AG09319 (cell line): Measurements from ENCODE around the gene IP6K1.
"Not testable (repeated sequence)": the region's sequence is repeated elsewhere in the genome, so short reads cannot be mapped to it uniquely, and the experiment has no call there.

Source experiments
- DNase-seq: peaks from one replicate; pipeline ENCODE4 v3.0.0-alpha.2; 2010; ENCODE audit warnings: low read depth; ENCODE audit errors: extremely low read depth
- CTCF ChIP-seq: IDR thresholded peaks from 2 replicates; pipeline ENCODE4 v1.5.1; 2011; ENCODE audit warnings: low read depth, mild to moderate bottlenecking, inconsistent platforms, low read length, moderate library complexity

The IP6K1 gene

GRCh38 chr3:49781415-49782199, 4.7 kb downstream of the IP6K1 start:
- TF ChIP-seq CTCF, result no peak
- no peak for DNase-seq

GRCh38 chr3:49780975-49781365, 5.4 kb downstream of the IP6K1 start:
- DNase-seq, result not testable (repeated sequence)

- DNase-seq, result no peak
- no peak for TF ChIP-seq CTCF
Observed at GRCh38 chr3:49780080-49780974, 6.0 kb downstream of the IP6K1 start.

- no peak for DNase-seq
- no peak for TF ChIP-seq CTCF
Observed at GRCh38 chr3:49779358-49780079, 6.8 kb downstream of the IP6K1 start.

GRCh38 chr3:49776101-49776500, 10.2 kb downstream of the IP6K1 start:
- DNase-seq, result not testable (repeated sequence)

GRCh38 chr3:49775538-49775937, 10.8 kb downstream of the IP6K1 start:
- DNase-seq, result no peak
- no peak for TF ChIP-seq CTCF

GRCh38 chr3:49772703-49773102, 13.6 kb downstream of the IP6K1 start:
- DNase-seq, result no peak
- no peak for TF ChIP-seq CTCF
